ENCODE measurements around the gene POLR3G. TPM values are rescaled to one million over a fixed set of nuclear protein-coding genes. Genes with fewer than 3 reads are reported as not detected.

The POLR3G gene
- total RNA-seq (0.53 and 0.95 TPM in 2 replicates), polyA plus RNA-seq (1.6 and 2.4 TPM in 2 replicates)

GRCh38 chr5:90474235-90475107 lies at the start of gene POLR3G, which contains the start of gene MBLAC2:
POLR3G (plus strand) TSS chr5:90474864; CDS start chr5:90485568, 10,704 bp downstream.
MBLAC2 (minus strand) TSS chr5:90474771; CDS start chr5:90474292, 479 bp downstream.
- peak within 1 kb of the TSS; percentile 57 for H3K4me3 ChIP-seq
- H3K9me3 ChIP-seq (ENCODE audit: low read depth), result no peaks in the 10 kb centered on the region
- H3K4me1 ChIP-seq (ENCODE audit: low read depth), result peaks cover 18% of the 10 kb centered on the region
- H3K27ac ChIP-seq, result peak within 1 kb of the TSS; percentile 55
- DNase-seq (ENCODE audit: low read depth in 1 of 2, low spot score in 1 of 2), result peak; percentile 94 to 96
- TF ChIP-seq CTCF (IDR thresholded peaks at IDR 0.05; ENCODE audit: low read depth, low read length), result peak; percentile 49
- H3K27me3 ChIP-seq, result no peaks in the 10 kb centered on the region
- no peaks in the 10 kb centered on the region for H3K36me3 ChIP-seq

GRCh38 chr5:90434116-90434714 lies 40.4 kb upstream of the POLR3G start:
- DNase-seq (ENCODE audit: low read depth in 1 of 2, low spot score in 1 of 2), result peak; percentile 63
- Histone ChIP-seq H3K27me3 (no peaks in the 10 kb centered on the region), H3K36me3 (no peaks in the 10 kb centered on the region), H3K9me3 (ENCODE audit: low read depth) (no peaks in the 10 kb centered on the region), H3K4me3 (no peak overlapping the region), H3K4me1 (ENCODE audit: low read depth) (peaks cover 21% of the 10 kb centered on the region), H3K27ac (no peak overlapping the region)
- TF ChIP-seq CTCF (IDR thresholded peaks at IDR 0.05; ENCODE audit: low read depth, low read length), result peak; percentile 77

- TF ChIP-seq CTCF (IDR thresholded peaks at IDR 0.05; ENCODE audit: low read depth, low read length), result no peak
- H3K36me3 ChIP-seq, result no peaks in the 10 kb centered on the region
- H3K27me3 ChIP-seq, result no peaks in the 10 kb centered on the region
- H3K4me1 ChIP-seq (ENCODE audit: low read depth), result peaks cover 36% of the 10 kb centered on the region
- peak in 1 of 2 donors; percentile 18 for DNase-seq (ENCODE audit: low read depth in 1 of 2, low spot score in 1 of 2)
- H3K27ac ChIP-seq, result peak overlapping the region; percentile 41
- no peaks in the 10 kb centered on the region for H3K9me3 ChIP-seq (ENCODE audit: low read depth)
- no peak overlapping the region for H3K4me3 ChIP-seq
Measured at GRCh38 chr5:90437663-90438062, 37.0 kb upstream of the POLR3G start.

GRCh38 chr5:90438100-90438499 lies 36.6 kb upstream of the POLR3G start:
- peaks cover 36% of the 10 kb centered on the region for H3K4me1 ChIP-seq (ENCODE audit: low read depth)
- H3K27ac ChIP-seq, result peak overlapping the region; percentile 41
- no peak overlapping the region for H3K4me3 ChIP-seq
- no peaks in the 10 kb centered on the region for H3K27me3 ChIP-seq
- no peaks in the 10 kb centered on the region for H3K9me3 ChIP-seq (ENCODE audit: low read depth)
- H3K36me3 ChIP-seq, result no peaks in the 10 kb centered on the region
- peak; percentile 26 to 75 for DNase-seq (ENCODE audit: low read depth in 1 of 2, low spot score in 1 of 2)
- no peak for TF ChIP-seq CTCF (IDR thresholded peaks at IDR 0.05; ENCODE audit: low read depth, low read length)

GRCh38 chr5:90440644-90441043 lies 34.0 kb upstream of the POLR3G start:
- no peak for TF ChIP-seq CTCF (IDR thresholded peaks at IDR 0.05; ENCODE audit: low read depth, low read length)
- Histone ChIP-seq H3K4me1 (ENCODE audit: low read depth) (peaks cover 36% of the 10 kb centered on the region), H3K9me3 (ENCODE audit: low read depth) (no peaks in the 10 kb centered on the region), H3K4me3 (no peak overlapping the region), H3K36me3 (no peaks in the 10 kb centered on the region), H3K27ac (no peak overlapping the region), H3K27me3 (no peaks in the 10 kb centered on the region)
- no peak for DNase-seq (ENCODE audit: low read depth in 1 of 2, low spot score in 1 of 2)
